GM21723 (cell line): Measurements from ENCODE around the gene TTI1.
"Not testable (repeated sequence)": the region's sequence is repeated elsewhere in the genome, so short reads cannot be mapped to it uniquely, and the experiment has no call there.

Experiments
- ATAC-seq: cut with Tn5 transposase; IDR thresholded peaks from one replicate; pipeline ENCODE4 v1.9.1; 2021; ENCODE audit warnings: mild to moderate bottlenecking, moderate library complexity; ENCODE audit not compliant: unreplicated experiment

TTI1 gene

GRCh38 chr20:37970856-37971245 is 62.4 kb downstream of the TTI1 start:
- ATAC-seq: no peak

GRCh38 chr20:37969949-37970855 is 63.1 kb downstream of the TTI1 start:
- no peak for ATAC-seq

GRCh38 chr20:37968841-37969401 is 64.3 kb downstream of the TTI1 start:
- ATAC-seq: no peak

- ATAC-seq: not testable (repeated sequence)
Measured at GRCh38 chr20:37963483-37963882, 69.8 kb downstream of the TTI1 start.

- ATAC-seq: no peak
Measured at GRCh38 chr20:37961066-37961465, 72.2 kb downstream of the TTI1 start.

GRCh38 chr20:37958856-37959520 is 74.3 kb downstream of the TTI1 start:
- ATAC-seq: no peak

GRCh38 chr20:37956107-37956585 is 77.1 kb downstream of the TTI1 start:
- ATAC-seq: no peak

- ATAC-seq: no peak
Measured at GRCh38 chr20:37955511-37955910, 77.7 kb downstream of the TTI1 start.

- ATAC-seq: no peak
Measured at GRCh38 chr20:37954626-37955025, 78.6 kb downstream of the TTI1 start.

- ATAC-seq: no peak
Measured at GRCh38 chr20:37954190-37954589, 79.1 kb downstream of the TTI1 start.

GRCh38 chr20:37948956-37949355 is 84.3 kb downstream of the TTI1 start:
- ATAC-seq: no peak

- no peak for ATAC-seq
Measured at GRCh38 chr20:37947943-37948342, 85.3 kb downstream of the TTI1 start.

- ATAC-seq: no peak
Measured at GRCh38 chr20:37946946-37947345, 86.3 kb downstream of the TTI1 start.

- no peak for ATAC-seq
Measured at GRCh38 chr20:37945091-37945547, 88.1 kb downstream of the TTI1 start.

GRCh38 chr20:37944456-37944981 is 88.7 kb downstream of the TTI1 start:
- ATAC-seq: no peak

- ATAC-seq: no peak
Measured at GRCh38 chr20:37943501-37944455, 89.5 kb downstream of the TTI1 start.

- no peak for ATAC-seq
Measured at GRCh38 chr20:37943033-37943432, 90.2 kb downstream of the TTI1 start.

GRCh38 chr20:37941992-37942391 is 91.3 kb downstream of the TTI1 start:
- ATAC-seq: no peak

GRCh38 chr20:37941332-37941731 is 91.9 kb downstream of the TTI1 start:
- ATAC-seq: no peak

- ATAC-seq: no peak
Measured at GRCh38 chr20:37940858-37941257, 92.4 kb downstream of the TTI1 start.
